T-helper 1 cell (primary cell): Measurements from ENCODE around the gene CRIP2.

Experiments used
- DNase-seq, 5 donors: peaks; one replicate each; pipeline ENCODE4 v3.0.0-alpha.2; 2012 to 2020

The CRIP2 gene

GRCh38 chr14:105477660-105478397, 3.2 kb downstream of the CRIP2 start:
- peak in 4 of 5 donors; percentile 72 to 83 (median 80) for DNase-seq

- DNase-seq, result peak in 3 of 5 donors; percentile 50 to 67 (median 55)
Observed at GRCh38 chr14:105478398-105479251, 4.0 kb downstream of the CRIP2 start.

GRCh38 chr14:105479431-105480158, 5.0 kb downstream of the CRIP2 start:
- no peak for DNase-seq

DNA sequence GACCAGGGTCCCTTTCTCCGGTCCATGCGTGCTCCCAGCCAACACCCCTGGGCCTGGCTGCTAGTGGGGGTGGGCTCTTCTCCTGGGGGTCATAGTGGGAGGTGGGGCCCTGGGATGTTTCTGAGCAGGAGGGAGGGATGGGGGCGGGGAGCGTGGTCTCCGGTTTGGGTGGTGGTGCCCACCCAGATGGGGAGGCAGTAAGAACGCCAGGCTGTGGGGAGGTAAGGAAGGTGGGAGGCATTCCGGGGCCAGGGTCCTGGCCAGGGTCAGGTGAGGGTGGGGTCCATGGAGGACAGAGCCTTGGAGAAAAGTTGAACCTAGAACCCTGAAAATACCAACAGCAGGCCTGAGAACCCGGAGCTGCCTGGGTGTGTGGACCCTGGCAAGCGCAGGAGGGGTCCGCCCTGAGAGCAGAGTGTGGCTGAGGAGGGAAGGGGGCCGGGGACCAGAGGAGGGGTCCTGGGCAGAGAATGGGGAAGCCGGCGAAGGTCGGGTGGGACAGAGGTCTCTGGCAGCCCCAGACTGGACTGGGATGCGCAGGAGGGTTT, 5.7 kb downstream of the CRIP2 start:
- no peak for DNase-seq

DNA sequence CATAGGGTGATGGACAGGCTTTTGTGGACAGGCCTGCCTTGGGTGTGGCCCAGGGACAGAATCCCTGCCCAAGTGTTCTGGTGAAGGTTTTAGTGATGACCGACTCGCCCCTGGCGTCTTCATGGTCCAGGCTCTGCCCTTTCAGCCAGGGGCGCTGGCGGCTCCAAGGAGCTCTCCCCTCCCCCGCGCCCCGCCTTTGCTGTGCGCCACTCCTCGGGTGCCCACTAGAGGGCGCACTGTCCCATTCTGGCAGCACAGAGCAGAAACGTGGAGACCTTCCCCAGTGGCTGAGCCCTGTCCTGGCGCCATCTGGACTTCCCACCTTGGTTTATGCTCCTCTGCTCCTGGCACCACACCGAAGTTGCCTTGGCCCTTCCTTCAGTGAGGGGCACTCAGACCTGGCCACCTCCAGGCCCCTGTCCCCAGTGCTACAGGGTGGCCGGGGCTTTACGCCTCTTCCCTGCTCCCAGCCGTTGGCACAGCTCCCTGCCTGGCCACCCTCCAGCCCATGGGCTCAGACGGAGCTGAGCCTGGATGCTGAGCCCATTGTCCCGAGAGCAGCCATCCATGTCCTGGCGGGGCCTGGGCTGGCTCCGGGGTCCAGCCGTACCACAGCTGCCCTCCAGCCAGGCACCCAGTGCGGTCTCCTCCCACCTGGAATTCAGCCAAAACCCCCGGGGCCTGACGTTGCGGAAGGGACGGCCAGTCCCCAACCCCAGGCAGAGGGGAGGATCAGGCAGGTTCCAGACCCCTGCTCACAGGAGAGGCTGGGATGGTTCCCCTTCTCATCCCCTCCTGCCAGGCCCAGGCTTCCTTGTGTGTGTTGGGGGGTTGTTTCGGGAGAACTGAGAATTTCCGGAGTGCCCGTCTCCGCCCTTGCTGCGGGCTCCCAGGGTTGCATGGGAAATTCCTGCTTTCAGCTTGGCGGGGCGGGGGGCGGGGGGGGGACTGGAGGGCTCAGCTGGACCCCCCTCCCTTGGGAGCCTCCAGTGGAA, 6.5 kb downstream of the CRIP2 start:
- peak; percentile 76 to 89 (median 86) for DNase-seq

- peak; percentile 95 to 97 (median 96) for DNase-seq
Observed at GRCh38 chr14:105481886-105482457, 7.4 kb downstream of the CRIP2 start.

DNA sequence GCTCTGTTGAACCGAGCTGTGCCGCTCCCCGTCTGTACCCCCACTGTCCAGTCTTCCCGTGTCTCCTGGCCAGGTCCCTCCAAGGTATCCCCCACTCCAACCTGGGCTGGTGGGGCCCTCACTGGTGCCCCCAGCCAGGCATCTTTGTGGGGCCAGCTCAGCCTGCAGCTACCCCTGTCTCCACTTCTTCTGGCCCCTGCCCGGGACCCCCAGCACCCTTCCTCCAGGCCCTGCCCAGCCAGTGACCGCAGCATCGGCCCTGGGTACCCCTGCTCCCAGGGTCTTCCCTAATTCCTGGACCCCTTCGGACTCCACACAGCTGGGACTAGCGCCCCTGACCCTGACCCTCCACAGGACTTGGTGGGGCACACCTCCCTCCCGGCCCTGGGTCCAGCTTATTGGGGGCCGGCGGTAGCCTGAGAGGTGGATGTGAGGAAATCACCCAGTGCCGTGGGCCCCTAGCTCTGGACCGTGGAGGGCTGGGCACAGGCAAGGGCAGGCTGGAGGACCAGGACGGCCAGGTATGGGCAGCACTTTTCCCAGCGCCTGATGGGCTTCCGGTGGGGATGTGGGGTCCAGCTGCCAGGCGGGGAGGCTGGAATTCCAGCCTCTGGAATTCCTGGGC, 8.0 kb downstream of the CRIP2 start:
- DNase-seq, result no peak

GRCh38 chr14:105483300-105484068, 8.9 kb downstream of the CRIP2 start:
- DNase-seq, result no peak

DNA sequence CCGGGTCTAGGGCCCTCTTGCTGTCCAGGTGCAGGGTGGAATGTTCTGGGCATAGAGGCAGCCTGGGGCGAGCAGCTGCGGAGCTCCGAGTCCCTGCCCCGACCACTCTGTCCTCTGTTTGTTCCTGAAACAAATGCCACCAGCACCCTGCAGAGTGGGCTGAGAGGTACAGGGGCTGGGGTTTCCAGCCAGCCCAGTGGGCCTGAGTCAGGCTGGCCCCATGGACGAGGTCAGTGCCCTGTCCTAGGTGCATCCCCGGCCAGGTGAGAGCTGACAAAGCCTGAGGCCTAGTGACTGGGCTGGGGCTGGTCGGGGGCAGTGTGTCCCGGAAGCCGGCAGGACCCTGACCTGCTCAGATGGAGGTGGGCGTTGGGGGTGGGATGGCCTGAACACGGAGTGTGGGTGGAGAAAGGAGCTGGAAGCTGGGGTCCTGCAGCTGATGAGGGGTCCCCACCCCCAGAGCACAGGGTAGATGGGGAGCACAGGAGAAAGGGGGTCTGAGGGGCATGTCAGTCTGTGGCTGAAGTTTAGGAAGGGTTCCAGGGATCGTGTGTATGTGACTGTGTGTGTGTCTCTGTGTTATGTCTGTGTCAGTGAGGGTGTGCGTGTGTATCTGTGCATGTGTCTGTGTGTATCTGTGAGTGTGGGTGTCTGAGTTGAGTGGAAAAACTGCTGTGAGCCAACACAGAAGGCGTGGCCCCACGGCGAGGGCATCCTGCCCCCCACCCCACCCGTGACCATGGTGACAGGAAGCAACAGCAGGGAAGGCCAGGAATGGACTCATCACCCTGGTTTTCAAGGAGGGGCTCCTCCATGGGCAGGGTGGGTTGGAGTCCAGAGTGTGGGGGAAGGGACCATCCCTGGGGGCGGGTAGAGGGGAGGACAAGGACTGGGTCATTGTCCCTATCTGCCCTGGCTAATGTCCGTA, 9.7 kb downstream of the CRIP2 start:
- DNase-seq, result peak in 3 of 5 donors; percentile 33 to 65 (median 49)

DNA sequence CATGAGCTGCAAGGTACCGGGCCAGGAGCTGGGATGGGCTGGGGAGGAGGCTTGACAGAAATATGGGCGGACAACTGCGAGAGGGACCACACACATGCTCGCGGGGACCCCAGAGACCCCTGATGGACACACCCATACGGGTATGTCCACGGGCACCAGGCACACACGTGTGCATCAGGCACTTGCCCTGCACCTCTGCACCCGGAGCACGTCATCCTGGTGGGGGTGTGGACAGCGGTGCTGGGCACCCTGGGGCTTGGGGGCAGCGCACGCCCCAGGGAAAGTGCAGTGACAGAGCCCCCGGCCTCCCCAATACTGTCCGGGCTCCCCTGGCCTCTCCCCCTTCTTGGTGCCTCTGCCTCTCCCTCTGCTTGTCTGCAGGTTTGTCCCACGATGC, 10.4 kb downstream of the CRIP2 start:
- no peak for DNase-seq

- peak; percentile 46 to 66 (median 56) for DNase-seq
Observed at GRCh38 chr14:105485739-105486162, 11.1 kb downstream of the CRIP2 start.

DNA sequence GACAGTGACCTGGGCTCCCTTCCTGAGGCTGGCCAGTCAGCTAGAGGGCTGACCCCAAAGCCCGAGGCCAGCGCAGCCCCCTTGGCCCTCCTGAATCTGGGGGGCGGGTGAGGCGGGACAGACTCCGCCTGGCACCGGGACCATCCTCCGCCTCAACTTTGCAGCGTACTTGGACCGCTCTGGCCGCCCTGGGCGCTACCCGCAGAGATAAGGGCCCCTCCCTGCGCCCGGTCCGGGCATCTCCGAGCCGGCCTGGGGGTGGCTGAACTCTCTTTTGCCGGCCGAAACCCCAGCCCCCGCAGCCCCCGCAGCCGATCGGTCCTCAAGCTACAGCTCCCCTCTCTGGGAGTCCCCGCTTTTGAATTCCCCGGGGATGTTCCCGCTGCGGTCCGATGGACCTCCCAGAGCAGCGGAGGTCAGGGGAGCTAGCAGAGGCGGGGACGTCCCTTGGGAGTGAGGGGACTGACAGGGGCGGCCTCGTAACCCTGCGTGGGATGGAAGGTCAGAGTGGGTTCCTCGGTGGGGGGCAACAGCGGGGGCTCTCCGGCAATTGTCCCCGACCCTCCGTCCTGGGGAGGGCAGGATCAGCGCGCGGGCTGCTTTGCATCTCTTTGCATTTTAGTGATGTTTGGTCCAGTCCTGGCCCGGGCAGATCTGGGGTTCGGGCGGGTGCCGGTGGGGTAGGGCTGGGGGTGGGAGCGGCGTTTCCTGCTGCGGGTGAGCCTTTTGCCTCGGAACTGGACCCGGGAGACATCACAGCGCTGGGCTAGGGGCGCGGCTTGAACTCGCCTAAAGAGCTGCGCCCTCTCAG, 11.7 kb downstream of the CRIP2 start, which contains the start of gene CRIP1:
TSS of gene CRIP1 (plus strand) at position 724 of the 811 bp plus-strand sequence. CDS start 374 bp downstream, outside the sequence.
- no peak for DNase-seq

DNA sequence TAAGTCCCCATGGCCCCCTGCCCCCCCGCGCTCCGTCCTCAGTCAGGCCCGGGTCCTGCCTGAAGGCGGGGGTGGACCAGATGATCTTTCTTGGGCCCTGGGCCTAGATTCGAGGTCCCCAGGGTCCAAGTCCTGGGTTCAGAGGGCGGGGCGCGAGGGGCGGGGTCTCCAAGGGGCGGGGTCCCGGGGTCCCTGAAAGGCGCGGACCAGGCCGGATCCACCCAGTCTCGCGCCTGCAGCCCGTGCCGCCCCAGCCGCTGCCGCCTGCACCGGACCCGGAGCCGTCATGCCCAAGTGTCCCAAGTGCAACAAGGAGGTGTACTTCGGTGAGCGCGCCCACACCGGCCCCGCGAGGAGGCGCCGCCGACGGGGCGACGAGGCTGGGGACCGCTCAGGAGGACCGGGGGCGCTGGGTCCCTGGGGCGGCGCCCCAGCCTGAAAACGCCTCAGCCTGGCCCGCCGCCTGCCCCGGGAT, 12.4 kb downstream of the CRIP2 start:
- peak; percentile 39 to 69 (median 56) for DNase-seq

DNA sequence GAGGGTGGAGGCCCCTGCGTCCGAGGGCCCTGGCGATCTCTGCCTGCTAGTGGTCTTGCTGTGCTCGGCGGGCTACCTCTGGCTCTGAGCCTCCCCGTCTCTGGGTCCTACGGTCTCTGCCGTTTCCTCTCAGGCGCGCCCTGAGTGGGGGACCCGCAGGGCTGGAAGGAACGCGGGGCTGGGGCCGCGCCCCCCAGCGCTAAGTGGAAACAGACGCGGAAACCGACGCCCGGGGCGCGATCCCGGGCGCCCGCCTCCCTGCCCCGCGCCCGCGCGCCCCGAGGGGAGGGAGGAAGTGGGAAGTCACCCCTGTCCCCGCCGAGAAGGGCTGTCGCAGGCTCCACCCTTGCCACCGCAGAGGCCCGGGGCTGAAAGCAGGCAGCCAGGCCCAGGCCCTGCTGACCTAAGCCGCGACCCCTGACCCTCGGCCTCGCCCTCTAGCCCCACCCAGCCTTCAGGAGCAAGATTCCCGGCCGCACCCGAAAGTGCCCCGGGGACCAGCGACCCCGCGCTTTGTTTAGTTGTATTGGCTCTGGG, 12.9 kb downstream of the CRIP2 start:
- peak; percentile 52 to 77 (median 68) for DNase-seq

DNA sequence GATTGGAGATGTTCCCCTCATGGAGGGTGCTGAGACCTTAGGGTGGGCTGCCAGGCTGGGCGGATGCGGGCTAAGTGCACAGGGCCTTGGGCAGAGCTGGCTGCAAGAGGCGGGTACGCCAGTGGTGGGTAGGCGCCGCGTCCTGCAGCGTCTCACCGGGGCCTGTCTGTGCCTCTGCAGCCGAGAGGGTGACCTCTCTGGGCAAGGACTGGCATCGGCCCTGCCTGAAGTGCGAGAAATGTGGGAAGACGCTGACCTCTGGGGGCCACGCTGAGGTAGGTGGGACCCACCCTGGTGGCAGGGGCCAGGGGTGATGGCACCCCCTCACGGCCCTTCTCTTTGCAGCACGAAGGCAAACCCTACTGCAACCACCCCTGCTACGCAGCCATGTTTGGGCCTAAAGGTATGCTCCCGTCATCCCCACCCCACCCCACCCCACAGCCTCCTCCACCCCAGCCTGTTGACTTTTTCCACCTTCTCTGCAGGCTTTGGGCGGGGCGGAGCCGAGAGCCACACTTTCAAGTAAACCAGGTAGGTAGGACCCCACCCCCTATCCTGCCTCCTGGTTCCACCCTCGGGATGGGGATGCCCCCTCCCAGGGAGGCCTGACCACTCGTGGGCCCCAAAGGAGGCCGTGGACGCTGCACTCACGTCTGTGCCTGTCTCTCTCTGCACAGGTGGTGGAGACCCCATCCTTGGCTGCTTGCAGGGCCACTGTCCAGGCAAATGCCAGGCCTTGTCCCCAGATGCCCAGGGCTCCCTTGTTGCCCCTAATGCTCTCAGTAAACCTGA, 13.6 kb downstream of the CRIP2 start:
- DNase-seq, result peak in 1 of 5 donors; percentile 40
